Measurements from ENCODE around the gene CRTC3. TPM values are rescaled to one million over a fixed set of nuclear protein-coding genes. Genes with fewer than 3 reads are reported as not detected.

The CRTC3 gene
- total and polyA plus RNA-seq, 2 of the 4 experiments (the other 2 are of a cell fraction) = 4.7 to 14.8 TPM

- no peak for TF ChIP-seq RCOR1 (IDR thresholded peaks at IDR 0.05; ENCODE audit: insufficient replicate concordance, low read length)
- TF ChIP-seq MAFK (IDR thresholded peaks at IDR 0.05; ENCODE audit: low read depth, low read length) = no peak
- no peak for TF ChIP-seq CHD1 (IDR thresholded peaks at IDR 0.05; ENCODE audit: low read depth, low read length)
- TF ChIP-seq RFX5 (IDR thresholded peaks at IDR 0.05; ENCODE audit: low read depth, low read length) = no peak
- TF ChIP-seq SMC3 (IDR thresholded peaks at IDR 0.05; ENCODE audit: low read depth, low read length) = no peak
- TF ChIP-seq CEBPB (IDR thresholded peaks at IDR 0.05; ENCODE audit: low read depth, low read length) = no peak
- no peak for TF ChIP-seq MAZ (IDR thresholded peaks at IDR 0.05; ENCODE audit: borderline replicate concordance, low read depth, low read length)
- TF ChIP-seq USF2 (IDR thresholded peaks at IDR 0.05; ENCODE audit: low read depth, low read length) = no peak
- no peak for TF ChIP-seq CTCF (conservative IDR thresholded peaks at IDR 0.05; ENCODE audit: low read depth, low read length)
- TF ChIP-seq POLR2A (IDR thresholded peaks at IDR 0.05; ENCODE audit: low read depth, low read length) = no peak
- TF ChIP-seq MXI1 (IDR thresholded peaks at IDR 0.05; ENCODE audit: borderline replicate concordance, low read depth, low read length) = no peak
- TF ChIP-seq RAD21 (IDR thresholded peaks at IDR 0.05; ENCODE audit: low read length) = no peak
- no peak for TF ChIP-seq ELK1 (IDR thresholded peaks at IDR 0.05; ENCODE audit: borderline replicate concordance, low read depth, low read length)
- TF ChIP-seq FOS (IDR thresholded peaks at IDR 0.05; ENCODE audit: low read depth, low read length) = no peak
- TF ChIP-seq BHLHE40 (IDR thresholded peaks at IDR 0.05; ENCODE audit: low read depth, low read length) = no peak
- no peak for TF ChIP-seq NFE2L2 (IDR thresholded peaks at IDR 0.05; ENCODE audit: low read depth, low read length)
- Histone ChIP-seq H3K4ac (ENCODE audit: low read depth, low read length) (no peak overlapping the region), H3K4me1 (ENCODE audit: control insufficient read depth, insufficient read depth, low read length) (peaks cover 12% of the 10 kb centered on the region), H2BK20ac (ENCODE audit: low read depth, low read length) (no peak overlapping the region), H4K8ac (ENCODE audit: low read depth in 2 of 2, low read length in 2 of 2) (no peak overlapping the region), H2AK9ac (replicated peaks; ENCODE audit: low read depth, low read length, poor library complexity) (no peak overlapping the region), H3K79me1 (ENCODE audit: low read depth in 1 of 2, low read length in 2 of 2) (peaks cover 20 to 41% of the 10 kb centered on the region in 2 experiments; a peak in 3 of 4 replicates), H3K9ac (ENCODE audit: low read depth, low read length) (no peak overlapping the region), H2AK5ac (ENCODE audit: low read depth, low read length) (no peak overlapping the region), H2AFZ (replicated peaks; ENCODE audit: low read length, poor library complexity) (no peak overlapping the region), H3K23ac (ENCODE audit: low read depth, low read length) (no peak overlapping the region), H3K4me2 (ENCODE audit: low read depth, low read length) (no peak overlapping the region), H2BK5ac (ENCODE audit: low read depth, low read length, poor library complexity, severe bottlenecking) (no peak overlapping the region), H3K9me1 (ENCODE audit: insufficient read depth, low read length) (peaks cover 16% of the 10 kb centered on the region), H3K9me3 (ENCODE audit: control insufficient read depth, insufficient read depth, low read length) (no peaks in the 10 kb centered on the region), H2BK120ac (ENCODE audit: low read depth, low read length) (no peak overlapping the region), H4K91ac (ENCODE audit: insufficient read depth, low read depth, low read length) (no peak overlapping the region), H3K56ac (ENCODE audit: extremely low read depth, insufficient read depth, low read length) (no peak overlapping the region), H2BK15ac (ENCODE audit: low read depth, low read length) (no peak overlapping the region), H3K18ac (ENCODE audit: low read depth, low read length) (no peak overlapping the region), H3K27me3 (ENCODE audit: control insufficient read depth, insufficient read depth, low read length) (no peaks in the 10 kb centered on the region), H3K14ac (replicated peaks; ENCODE audit: low read depth, low read length) (no peak overlapping the region), H4K20me1 (ENCODE audit: insufficient read depth, low read length) (no peaks in the 10 kb centered on the region), H4K5ac (ENCODE audit: low read depth, low read length) (no peak overlapping the region), H3K4me3 (ENCODE audit: insufficient read depth, low read depth, low read length) (no peak overlapping the region), H3K27ac (ENCODE audit: insufficient read depth, low read length) (no peak overlapping the region), H3K36me3 (ENCODE audit: control insufficient read depth, insufficient read depth, low read length) (peaks cover 27% of the 10 kb centered on the region)
- whole genome bisulfite sequencing, 2 experiments (ENCODE audit: extremely low coverage in 2 of 2, insufficient read length in 1 of 2) = 40% methylated on average over 1 of the region's 6 CpGs; no CpG with 5 or more reads in 1 of the 2 experiments
- ATAC-seq (ENCODE audit: low read depth) = no peak
- ChIA-PET POLR2A (ENCODE audit: unreplicated experiment) (no interaction called here), CTCF (no interaction called here)
- no TSS peak for BruUV-seq (replicated peaks)
- intact Hi-C loops (cut with micrococcal nuclease) (no loop called here), in situ Hi-C loops (cut with MboI; ENCODE audit: low sequenced_read_pairs) (no loop called here), dilution Hi-C loops (cut with HindIII; ENCODE audit: low sequenced_read_pairs, unreplicated experiment) (no loop called here)
- DNase-seq = no peak
Measured at GRCh38 chr15:90599644-90600043, 69.9 kb downstream of the CRTC3 start.
